Non-pigmented ciliary epithelial cell (primary cell): Measurements from ENCODE around the gene RBM44.

Source experiments
- DNase-seq: peaks from one replicate; pipeline ENCODE4 v3.0.0-alpha.2; 2010; ENCODE audit warnings: low read depth

The RBM44 gene

DNA sequence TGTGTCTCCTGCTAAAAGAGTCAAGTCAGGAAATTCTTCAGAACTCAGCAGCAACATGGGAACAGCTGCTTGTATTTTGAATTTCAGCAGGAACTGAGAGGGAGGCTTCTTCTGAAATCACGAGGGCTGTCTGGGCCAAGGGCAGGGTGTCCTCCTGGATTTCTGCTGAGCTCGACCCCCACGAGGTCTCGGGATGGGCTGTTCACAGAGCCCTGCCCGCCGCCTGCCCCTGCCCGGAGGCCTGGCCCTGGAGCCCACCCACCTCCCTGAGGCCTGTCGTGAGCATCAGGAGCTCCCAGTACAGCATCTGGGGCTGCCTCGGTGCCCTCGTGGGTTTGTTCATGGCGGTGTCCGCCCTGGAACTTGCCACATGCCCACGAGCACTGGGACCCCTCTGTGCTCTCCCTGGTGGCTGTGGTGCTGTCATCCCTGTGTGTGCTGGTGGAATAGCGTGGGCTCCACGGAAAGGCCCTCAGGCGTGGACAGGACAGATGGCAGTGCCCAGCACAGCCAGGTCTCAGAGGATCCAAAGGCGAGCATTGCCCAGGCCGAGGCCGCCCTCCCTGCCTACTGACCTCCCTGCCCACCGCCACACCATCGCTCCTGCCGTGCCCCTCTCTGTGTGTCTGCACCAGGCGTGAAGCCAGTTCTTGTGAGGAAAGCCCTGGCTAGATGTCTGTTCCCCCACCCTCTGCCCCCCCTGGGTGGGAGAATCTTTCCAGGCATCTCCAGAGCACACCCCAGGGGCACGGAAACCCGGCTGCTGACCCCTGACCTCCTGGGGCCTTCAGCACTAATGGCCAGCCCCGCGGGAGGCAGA lies 86.7 kb downstream of the RBM44 start:
- DNase-seq = no peak

DNA sequence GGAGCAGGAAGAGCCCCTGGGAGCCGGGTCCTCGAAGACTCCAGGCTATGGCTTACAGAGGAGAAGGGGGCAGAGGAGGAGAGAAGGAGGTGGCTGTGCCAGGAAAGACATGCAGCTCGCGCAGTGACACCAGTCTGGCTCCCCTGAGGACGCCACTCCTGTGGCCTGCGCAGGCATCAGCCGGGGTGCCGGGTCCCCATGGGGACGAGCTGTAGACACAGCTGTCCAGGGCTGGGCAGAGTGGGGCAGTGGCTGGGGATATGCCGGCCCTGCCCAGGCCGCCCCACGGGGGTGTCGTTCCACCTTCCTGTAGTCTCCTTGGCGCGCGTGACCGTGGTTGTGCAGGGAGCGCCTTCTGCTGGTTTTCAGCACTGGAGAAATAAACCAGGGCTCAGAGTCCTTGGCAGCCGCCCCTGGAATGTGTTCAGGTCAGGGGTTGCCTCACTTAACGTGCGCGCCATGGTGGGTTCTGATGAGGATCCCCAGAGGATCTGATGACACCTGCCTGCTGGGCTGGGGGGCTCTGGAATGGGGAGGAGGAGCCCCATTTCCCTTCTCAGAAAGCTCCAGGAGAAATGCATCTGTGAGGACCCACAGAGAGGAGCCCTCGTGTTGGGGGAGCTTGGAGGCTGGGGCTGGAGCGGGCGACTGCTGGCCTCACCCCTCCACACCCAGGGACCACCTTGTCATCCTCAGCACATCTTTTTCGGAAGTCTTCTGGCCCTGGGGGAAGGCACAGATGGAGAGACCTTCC lies 87.5 kb downstream of the RBM44 start:
- no peak for DNase-seq

DNA sequence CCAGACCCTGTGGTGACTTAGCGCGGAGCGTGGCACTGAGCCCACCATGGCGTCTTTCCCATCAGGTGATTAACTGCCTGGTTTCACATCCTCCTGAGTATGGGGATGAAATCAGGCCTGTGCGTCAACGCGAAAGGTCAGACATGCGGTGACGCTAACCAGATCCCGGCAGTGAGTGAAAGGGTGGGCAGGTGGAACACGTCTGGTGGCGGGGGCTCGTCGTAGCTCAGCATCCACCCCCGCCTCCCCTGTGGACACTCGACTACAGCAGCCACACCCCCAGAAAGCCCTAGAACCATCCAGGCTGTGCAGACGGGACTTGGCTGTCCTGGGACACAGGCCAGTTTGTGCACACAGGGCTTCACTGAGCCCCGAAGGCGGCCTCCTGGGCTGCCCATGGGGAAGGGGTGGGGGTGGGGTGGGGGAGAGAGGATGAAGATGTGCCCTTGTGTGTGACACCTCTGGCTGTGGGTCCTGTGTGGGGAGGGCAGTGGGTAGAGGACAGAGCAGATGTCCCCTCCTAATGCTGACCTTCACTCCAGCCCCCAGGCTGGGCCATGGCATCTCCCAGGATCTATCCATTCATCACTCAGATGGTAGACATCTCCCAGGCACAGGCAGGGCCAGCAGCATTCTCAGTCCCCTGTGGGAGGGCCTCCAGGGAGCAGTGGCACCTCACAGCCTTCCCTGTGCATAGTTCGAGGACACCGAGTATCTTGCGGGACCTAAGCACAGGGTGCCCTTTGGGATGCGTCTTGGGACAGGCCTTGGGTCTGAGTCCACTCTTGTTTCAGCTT lies 88.3 kb downstream of the RBM44 start:
- DNase-seq = no peak

DNA sequence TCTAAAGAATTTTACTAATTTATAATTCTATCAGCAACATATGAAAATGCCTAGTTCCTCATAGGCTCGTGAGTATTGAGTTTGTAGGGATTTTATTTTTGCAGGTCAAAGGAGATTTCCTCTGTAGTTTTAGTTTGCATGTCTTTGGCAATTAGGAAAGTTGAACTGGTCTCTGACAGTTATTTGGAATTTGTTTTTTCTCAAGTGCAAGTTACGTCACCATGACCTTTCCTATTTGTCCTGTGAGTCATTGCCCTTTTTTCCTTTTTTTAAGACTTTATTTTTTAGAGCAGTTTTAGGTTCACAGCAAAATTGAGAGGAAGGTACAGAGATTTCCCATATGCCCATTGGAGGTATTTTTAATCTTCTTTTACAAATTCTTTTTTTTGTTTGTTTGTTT lies 89.8 kb downstream of the RBM44 start:
- no peak for DNase-seq

DNA sequence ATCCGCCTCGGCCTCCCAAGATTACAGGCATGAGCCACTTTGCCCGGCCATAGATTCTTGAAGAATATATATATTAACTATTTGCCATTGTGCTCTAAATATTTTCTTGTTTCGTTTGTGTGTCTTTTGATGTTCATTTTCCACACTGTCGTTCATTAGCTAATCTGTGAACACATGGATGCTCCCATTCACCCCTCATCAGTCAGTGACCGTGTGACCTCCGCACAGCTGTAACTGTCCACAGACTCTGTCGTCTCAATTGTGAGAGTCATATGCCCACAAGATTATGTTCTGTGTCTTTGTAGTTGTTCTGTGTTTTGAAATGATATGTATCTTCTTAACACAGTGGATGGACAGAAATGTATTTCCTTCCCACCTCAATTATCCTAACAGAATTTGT lies 90.4 kb downstream of the RBM44 start:
- DNase-seq = no peak

DNA sequence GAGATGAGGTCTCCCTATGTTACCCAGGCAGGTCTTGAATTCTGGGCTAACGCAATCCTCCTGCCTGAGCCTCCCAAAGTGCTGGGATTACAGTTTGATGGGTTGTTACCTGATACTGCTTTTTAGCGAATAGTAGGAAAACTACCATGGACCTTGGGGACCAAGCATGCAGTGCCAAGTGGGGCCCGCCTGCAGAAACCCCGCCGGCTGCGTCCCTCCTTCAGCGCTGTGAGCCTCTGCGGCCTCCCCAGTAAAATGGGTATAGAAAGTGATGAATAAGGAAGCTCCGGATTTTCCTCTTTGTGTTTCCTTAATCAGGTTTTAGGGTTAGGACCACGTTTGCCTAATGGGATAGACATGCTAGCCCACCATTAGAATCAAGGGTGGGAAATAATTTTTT lies 91.2 kb downstream of the RBM44 start:
- DNase-seq = no peak
